Measurements from ENCODE around the gene TUBB1.
A peak's percentile ranks its signal among the peaks of the same experiment; 100 is the strongest.

TUBB1 gene

DNA sequence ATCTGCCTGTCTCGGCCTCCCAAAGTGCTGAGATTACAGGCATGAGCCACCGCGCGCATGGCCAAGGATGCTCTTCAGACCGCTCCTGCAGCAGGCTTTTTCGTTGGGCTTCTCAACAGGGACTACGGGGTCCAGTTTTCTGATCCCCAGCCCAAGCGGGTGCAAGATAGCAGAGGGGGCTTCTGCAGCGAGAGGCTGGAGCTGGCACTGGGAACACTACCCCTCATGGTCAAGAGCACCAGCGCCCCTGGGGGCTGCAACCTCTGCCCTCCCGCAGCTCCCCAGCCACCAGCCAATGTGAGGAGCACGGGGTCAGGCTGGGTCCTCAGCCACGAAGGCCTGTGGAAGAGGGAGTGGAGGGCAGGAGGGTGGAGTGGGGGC is 18.2 kb upstream of the TUBB1 start:
- no peak overlapping the region for H3K9ac ChIP-seq (ENCODE audit: low read length)
- no peak overlapping the region for H3K27ac ChIP-seq (ENCODE audit: low read length)
- no peaks in the 10 kb centered on the region for H3K4me1 ChIP-seq (ENCODE audit: control insufficient read depth, low read depth, low read length)
- no peaks in the 10 kb centered on the region for H3K27me3 ChIP-seq (ENCODE audit: control insufficient read depth, insufficient read depth, low read length)
- no peaks in the 10 kb centered on the region for H3K9me3 ChIP-seq (ENCODE audit: control insufficient read depth, low read depth, low read length)
- peaks cover 14% of the 10 kb centered on the region for H3K36me3 ChIP-seq (ENCODE audit: control insufficient read depth, low read depth, low read length)
- no peak overlapping the region for H3K4me3 ChIP-seq (ENCODE audit: low read length)

DNA sequence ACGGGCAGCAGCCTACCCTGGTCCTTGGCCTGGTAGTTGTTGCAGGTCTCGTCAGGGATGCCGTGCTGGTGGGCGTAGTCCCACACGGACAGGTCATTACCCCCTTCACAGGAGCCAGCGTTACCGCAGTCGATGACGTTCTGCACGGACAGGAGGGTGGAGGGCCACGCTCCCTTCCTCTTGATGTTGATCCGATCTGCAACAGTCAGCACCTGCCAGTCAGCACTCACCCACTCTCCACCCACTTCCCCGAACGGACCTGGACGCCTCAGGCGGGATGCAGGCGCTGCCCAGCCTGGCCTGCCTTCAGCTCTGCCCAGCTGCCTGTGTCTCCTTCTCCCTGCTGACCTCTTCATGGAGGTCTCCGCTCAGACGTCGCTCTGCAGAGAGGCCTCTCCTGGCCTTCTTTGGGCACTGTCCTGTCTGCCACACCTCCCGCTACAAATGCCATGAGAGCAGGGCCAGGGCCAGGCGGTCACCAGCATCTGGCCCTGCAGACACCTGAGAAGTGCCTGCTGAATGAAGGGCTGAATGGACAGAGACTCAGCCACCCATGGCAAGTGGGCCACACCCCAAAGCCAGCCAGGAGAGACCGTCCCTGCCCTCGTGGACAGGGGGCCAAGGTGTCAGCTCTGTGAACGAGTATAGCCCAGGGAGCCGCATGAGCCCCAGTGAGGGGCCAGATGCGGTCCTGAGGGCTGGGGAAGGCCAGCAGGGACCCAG is 17.6 kb upstream of the TUBB1 start:
- H3K9ac ChIP-seq (ENCODE audit: low read length): no peak overlapping the region
- H3K27ac ChIP-seq (ENCODE audit: low read length): no peak overlapping the region
- no peaks in the 10 kb centered on the region for H3K9me3 ChIP-seq (ENCODE audit: control insufficient read depth, low read depth, low read length)
- no peak overlapping the region for H3K4me3 ChIP-seq (ENCODE audit: low read length)
- peaks cover 9% of the 10 kb centered on the region for H3K36me3 ChIP-seq (ENCODE audit: control insufficient read depth, low read depth, low read length)
- H3K27me3 ChIP-seq (ENCODE audit: control insufficient read depth, insufficient read depth, low read length): no peaks in the 10 kb centered on the region
- no peaks in the 10 kb centered on the region for H3K4me1 ChIP-seq (ENCODE audit: control insufficient read depth, low read depth, low read length)

DNA sequence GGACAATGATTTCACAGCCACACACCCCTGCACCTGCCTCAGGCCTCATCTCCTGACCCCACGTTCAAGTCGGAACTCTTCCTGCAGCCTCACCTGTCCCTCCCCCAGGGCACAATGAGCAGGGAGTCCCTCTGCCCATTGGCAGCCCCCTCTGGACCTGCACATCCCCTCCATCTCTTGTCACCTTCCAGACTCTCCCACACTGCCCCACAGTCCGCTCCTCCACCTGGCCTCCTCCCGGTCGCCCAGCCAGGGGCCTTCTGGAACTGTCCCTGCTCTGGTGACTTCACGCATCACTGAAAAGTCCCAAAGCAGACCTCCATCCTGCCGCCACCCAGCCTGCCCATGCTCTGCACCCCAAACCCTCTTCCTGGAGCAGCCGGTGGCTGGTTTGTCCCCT is 16.8 kb upstream of the TUBB1 start:
- Histone ChIP-seq H3K36me3 (ENCODE audit: control insufficient read depth, low read depth, low read length) (peaks cover 7% of the 10 kb centered on the region), H3K4me3 (ENCODE audit: low read length) (no peak overlapping the region), H3K4me1 (ENCODE audit: control insufficient read depth, low read depth, low read length) (no peaks in the 10 kb centered on the region)

DNA sequence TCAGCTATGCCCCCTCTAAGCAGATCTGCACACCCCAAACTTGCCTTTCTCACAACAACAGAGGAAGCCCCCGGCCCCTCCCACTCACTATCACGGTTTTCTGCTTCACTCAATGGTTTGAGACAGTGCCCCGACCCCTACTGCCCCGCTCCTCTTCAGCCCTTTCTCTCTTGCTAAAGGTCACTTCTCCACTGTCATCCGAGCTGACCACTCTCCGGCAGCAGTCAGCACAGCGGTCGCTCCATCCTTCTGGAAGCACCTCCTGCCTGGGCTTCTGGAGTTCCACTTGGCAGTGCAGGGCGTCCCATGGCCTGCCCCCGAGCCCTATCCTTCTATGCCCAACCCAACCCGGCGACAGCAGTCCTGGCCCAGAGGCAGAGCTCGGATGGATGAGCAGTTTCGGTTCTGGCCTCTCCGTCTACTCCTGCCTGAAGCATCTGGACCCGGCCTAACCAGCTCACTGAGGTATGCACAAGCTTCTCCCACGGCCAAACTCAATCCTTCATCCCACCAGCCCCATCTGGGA is 16.3 kb upstream of the TUBB1 start:
- no peak overlapping the region for H3K27ac ChIP-seq (ENCODE audit: low read length)
- no peaks in the 10 kb centered on the region for H3K4me1 ChIP-seq (ENCODE audit: control insufficient read depth, low read depth, low read length)
- peaks cover 6% of the 10 kb centered on the region for H3K27me3 ChIP-seq (ENCODE audit: control insufficient read depth, insufficient read depth, low read length)
- H3K4me3 ChIP-seq (ENCODE audit: low read length): no peak overlapping the region
- no peak overlapping the region for H3K9ac ChIP-seq (ENCODE audit: low read length)
- H3K9me3 ChIP-seq (ENCODE audit: control insufficient read depth, low read depth, low read length): no peaks in the 10 kb centered on the region
- peaks cover 4% of the 10 kb centered on the region for H3K36me3 ChIP-seq (ENCODE audit: control insufficient read depth, low read depth, low read length)

More for the DNA sequence above, 16.8 kb upstream of the TUBB1 start:
- Histone ChIP-seq H3K9me3 (ENCODE audit: control insufficient read depth, low read depth, low read length) (no peaks in the 10 kb centered on the region), H3K9ac (ENCODE audit: low read length) (no peak overlapping the region), H3K27ac (ENCODE audit: low read length) (no peak overlapping the region), H3K27me3 (ENCODE audit: control insufficient read depth, insufficient read depth, low read length) (peaks cover under 1% of the 10 kb centered on the region)

DNA sequence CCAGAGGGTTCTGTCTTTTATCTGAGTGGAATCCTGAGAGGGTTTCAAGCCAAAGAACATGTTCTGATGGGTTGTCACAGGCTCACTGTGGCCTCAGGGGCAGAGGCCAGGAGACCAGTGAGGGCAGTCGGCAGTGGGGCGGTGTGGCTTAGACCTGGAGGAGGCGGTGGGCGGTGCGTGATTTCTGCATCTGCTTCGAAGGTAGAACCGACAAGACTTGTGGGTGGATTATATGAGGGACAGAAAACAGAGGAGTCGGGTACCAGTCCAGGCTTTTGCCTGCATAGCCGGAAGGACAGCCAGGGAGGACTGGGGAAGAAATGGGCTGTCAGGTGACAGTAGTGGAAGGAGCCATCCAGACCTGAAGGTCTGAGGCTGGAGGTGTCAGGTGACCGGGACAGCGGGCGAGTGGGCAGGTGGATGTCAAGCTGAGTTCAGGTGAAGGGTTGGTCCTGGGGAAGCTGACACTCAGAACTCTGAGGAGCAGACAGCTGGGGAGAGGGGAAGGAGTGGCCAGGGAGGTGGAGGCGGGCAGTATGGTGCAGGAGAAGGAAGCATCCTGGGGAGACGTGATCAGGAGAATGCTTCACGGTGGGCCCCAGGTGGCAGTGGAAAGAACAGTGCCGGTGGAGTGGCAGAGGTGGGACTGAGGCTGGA is 15.3 kb upstream of the TUBB1 start:
- Histone ChIP-seq H3K4me3 (ENCODE audit: low read length) (no peak overlapping the region), H3K27ac (ENCODE audit: low read length) (no peak overlapping the region), H3K4me1 (ENCODE audit: control insufficient read depth, low read depth, low read length) (no peaks in the 10 kb centered on the region), H3K9ac (ENCODE audit: low read length) (no peak overlapping the region), H3K36me3 (ENCODE audit: control insufficient read depth, low read depth, low read length) (peaks cover 4% of the 10 kb centered on the region), H3K27me3 (ENCODE audit: control insufficient read depth, insufficient read depth, low read length) (peaks cover 13% of the 10 kb centered on the region), H3K9me3 (ENCODE audit: control insufficient read depth, low read depth, low read length) (no peaks in the 10 kb centered on the region)

DNA sequence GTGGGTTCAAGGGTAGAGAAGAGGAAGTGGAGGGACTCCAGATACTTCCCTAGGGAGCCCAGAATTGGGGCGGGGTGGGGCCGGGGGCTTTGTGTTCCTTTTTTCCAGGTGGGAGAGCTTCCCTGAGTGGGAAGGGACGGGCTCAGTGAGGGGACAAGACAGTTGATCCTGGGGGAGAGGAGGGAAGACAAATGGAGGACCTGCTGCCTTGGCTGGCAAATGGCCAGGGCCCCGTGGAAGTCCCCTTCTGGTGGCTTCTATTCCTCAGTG is 14.8 kb upstream of the TUBB1 start:
- Histone ChIP-seq H3K27me3 (ENCODE audit: control insufficient read depth, insufficient read depth, low read length) (peaks cover 13% of the 10 kb centered on the region), H3K4me3 (ENCODE audit: low read length) (no peak overlapping the region), H3K9me3 (ENCODE audit: control insufficient read depth, low read depth, low read length) (no peaks in the 10 kb centered on the region), H3K4me1 (ENCODE audit: control insufficient read depth, low read depth, low read length) (no peaks in the 10 kb centered on the region), H3K27ac (ENCODE audit: low read length) (no peak overlapping the region), H3K36me3 (ENCODE audit: control insufficient read depth, low read depth, low read length) (peaks cover 4% of the 10 kb centered on the region), H3K9ac (ENCODE audit: low read length) (no peak overlapping the region)

DNA sequence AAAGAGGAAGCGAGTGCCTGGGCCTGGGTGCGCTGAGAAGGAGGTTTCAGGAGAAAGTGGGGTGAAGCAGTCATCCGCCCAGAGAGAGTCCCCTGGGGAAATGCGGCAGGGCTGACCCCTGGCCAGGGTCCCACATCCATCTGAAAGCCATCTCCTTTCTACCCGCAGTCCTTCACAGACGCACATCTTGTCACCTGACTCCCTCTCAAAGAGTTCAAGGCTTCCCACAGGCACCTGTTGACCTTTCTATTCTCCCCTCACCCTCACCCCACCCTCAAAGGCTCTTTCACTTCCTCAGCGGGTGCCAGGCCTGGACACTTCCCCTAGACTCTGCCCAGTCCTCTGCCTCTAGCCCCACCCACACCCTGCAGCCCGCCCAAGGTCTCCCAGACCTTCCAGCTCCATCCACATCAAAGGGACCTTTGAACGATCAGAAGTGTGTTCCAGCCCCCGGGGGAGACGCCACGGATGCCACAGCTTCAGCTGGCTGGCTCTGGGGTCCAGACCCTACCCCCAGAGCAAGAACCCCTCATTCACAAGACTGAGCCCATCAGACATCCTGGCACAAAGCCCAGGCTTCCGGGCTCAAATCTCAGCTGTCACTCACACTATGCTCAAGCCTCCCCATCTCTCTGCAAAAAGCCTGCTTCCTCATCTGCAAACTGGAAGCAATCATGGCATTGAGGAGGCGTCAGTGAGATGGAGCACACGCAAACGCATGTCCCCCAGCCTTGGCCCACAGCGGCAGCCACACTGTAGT is 14.3 kb upstream of the TUBB1 start:
- no peaks in the 10 kb centered on the region for H3K4me1 ChIP-seq (ENCODE audit: control insufficient read depth, low read depth, low read length)
- H3K9me3 ChIP-seq (ENCODE audit: control insufficient read depth, low read depth, low read length): no peaks in the 10 kb centered on the region
- H3K27me3 ChIP-seq (ENCODE audit: control insufficient read depth, insufficient read depth, low read length): peaks cover 13% of the 10 kb centered on the region
- peaks cover 4% of the 10 kb centered on the region for H3K36me3 ChIP-seq (ENCODE audit: control insufficient read depth, low read depth, low read length)
- H3K4me3 ChIP-seq (ENCODE audit: low read length): no peak overlapping the region
- H3K9ac ChIP-seq (ENCODE audit: low read length): no peak overlapping the region
- H3K27ac ChIP-seq (ENCODE audit: low read length): no peak overlapping the region

DNA sequence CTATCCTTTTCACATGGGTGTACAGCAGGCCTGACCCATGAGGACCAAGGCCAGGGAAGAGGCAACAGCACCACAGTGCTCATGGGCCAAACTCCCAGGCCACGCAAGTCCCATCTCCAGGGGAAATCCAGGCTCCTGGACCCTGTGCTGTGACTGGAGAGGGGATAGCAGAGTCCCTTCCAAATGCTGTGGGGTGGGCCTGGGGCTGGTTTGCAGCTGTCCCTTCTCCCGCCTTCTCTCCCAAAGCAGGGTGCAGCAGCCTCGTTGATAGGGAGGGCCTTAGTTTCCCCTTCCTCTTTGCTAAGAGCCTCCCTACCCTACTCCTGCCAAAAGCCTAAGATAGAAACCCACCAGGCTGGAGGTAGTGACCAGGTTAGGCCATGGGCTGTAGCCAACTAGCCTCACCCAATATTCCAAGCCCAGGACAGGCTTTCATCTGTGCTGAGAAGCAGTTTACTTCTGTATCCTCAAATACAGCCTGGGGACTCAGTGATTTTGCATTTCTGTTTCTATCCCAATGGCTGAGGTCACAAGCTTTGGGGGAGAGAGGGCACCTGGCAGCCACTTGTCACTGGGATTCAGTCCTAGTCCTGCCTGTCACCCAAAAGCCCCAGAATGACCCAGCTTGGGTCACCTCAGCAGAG is 13.6 kb upstream of the TUBB1 start:
- no peaks in the 10 kb centered on the region for H3K9me3 ChIP-seq (ENCODE audit: control insufficient read depth, low read depth, low read length)
- no peaks in the 10 kb centered on the region for H3K4me1 ChIP-seq (ENCODE audit: control insufficient read depth, low read depth, low read length)
- peaks cover 4% of the 10 kb centered on the region for H3K36me3 ChIP-seq (ENCODE audit: control insufficient read depth, low read depth, low read length)
- no peak overlapping the region for H3K9ac ChIP-seq (ENCODE audit: low read length)
- H3K27me3 ChIP-seq (ENCODE audit: control insufficient read depth, insufficient read depth, low read length): peaks cover 13% of the 10 kb centered on the region
- H3K4me3 ChIP-seq (ENCODE audit: low read length): no peak overlapping the region
- no peak overlapping the region for H3K27ac ChIP-seq (ENCODE audit: low read length)

DNA sequence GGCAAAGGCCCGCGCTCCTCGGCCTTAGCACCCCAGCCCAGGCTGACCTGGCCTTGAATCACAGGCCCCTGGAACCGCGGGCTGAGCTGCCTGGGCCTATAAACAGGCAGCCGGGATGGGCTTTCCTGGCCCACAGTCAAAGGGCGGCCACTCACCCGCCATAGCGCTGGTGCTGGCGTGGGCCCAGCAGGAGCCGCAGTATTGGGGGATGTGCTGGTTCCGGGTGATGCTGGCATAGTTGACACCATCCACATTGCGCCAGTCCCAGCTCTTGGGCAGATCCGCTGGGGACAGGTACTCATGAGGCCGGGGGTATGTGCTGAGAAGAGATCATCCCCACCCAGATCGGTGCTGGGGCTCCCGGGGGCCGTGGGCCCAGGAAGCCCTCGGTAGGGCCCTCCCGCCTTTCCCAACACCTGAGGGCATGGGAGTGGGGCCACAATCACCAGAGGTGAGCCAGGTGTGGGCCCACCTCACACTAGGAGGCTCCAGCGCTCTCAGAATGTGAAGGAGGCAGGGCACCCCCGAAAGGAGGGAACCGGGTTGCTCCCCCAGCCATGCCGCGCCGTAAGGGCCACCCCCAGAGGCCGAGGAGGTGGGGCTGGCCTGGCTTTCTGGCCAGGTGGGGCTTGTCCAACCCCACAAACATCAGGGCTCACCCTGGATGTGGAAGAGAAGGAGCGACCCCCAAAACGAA is 12.9 kb upstream of the TUBB1 start:
- Histone ChIP-seq H3K4me3 (ENCODE audit: low read length) (peak overlapping the region; percentile 38), H3K27me3 (ENCODE audit: control insufficient read depth, insufficient read depth, low read length) (peaks cover 13% of the 10 kb centered on the region), H3K9ac (ENCODE audit: low read length) (peak overlapping the region; percentile 8), H3K36me3 (ENCODE audit: control insufficient read depth, low read depth, low read length) (peaks cover 1% of the 10 kb centered on the region), H3K4me1 (ENCODE audit: control insufficient read depth, low read depth, low read length) (peaks cover 3% of the 10 kb centered on the region), H3K27ac (ENCODE audit: low read length) (no peak overlapping the region), H3K9me3 (ENCODE audit: control insufficient read depth, low read depth, low read length) (no peaks in the 10 kb centered on the region)

DNA sequence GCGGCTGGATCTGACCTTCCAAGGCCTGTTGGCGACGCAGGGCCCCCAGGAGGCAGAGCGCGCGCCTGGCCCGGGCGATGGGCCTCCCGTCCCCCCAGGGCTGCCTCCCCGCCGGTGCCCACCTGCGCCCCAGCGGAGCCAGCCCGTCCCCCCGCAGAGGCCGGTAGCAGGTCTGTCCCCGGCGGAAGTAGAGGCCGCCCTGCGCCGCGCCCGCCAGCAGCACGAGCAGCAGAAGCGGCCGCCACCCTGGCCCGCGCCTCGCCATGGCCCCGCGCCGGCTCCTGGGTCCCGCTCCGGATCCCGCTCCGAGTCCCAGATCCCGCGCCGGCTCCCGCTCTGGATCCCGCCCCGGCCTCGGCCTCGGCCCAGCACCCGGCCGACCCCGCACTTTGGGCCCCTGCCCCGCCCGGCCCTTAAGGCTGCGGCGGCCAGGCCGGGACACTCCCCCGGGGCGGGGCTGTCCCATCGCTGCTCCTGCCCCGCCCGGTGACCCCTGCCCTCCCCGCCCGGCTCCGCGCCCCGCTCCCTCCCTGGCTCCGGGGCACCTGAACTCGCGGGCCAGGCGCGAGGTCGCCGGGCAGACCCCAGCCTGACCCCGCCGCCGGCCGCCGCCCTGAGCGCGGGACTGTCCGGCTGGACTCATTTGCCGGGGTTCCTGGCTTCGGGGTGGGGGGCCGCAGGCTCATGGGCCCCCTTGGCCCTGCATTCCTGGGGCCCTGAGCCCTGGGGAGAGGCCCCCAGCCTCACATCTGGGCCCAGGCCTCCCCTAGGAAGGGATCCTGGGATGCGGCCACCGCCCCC is 12.2 kb upstream of the TUBB1 start, which contains the start of gene CTSZ:
CTSZ (minus strand) TSS at position 391 of the 801 bp plus-strand sequence; CDS start at position 265, 126 bp downstream.
- Histone ChIP-seq H3K27ac (ENCODE audit: low read length) (no peak within 1 kb of the TSS), H3K36me3 (ENCODE audit: control insufficient read depth, low read depth, low read length) (no peaks in the 10 kb centered on the region), H3K9me3 (ENCODE audit: control insufficient read depth, low read depth, low read length) (no peaks in the 10 kb centered on the region), H3K4me1 (ENCODE audit: control insufficient read depth, low read depth, low read length) (peaks cover 4% of the 10 kb centered on the region), H3K27me3 (ENCODE audit: control insufficient read depth, insufficient read depth, low read length) (peaks cover 13% of the 10 kb centered on the region), H3K4me3 (ENCODE audit: low read length) (peak within 1 kb of the TSS; percentile 38), H3K9ac (ENCODE audit: low read length) (peak within 1 kb of the TSS; percentile 8)

All from iPS-18a (cell line).